GM21737 (cell line): Measurements from ENCODE around the gene USP47.

Experiments
- ATAC-seq: cut with Tn5 transposase; IDR thresholded peaks from one replicate; pipeline ENCODE4 v1.9.1; 2021; ENCODE audit warnings: mild to moderate bottlenecking, moderate library complexity; ENCODE audit not compliant: unreplicated experiment

USP47 gene

GRCh38 chr11:11965656-11966353 lies 124.0 kb downstream of the USP47 start:
- ATAC-seq: no peak

- ATAC-seq: no peak
These were observed 124.6 kb downstream of the USP47 start for GRCh38 chr11:11966354-11966741.

- peak; percentile 80 for ATAC-seq
These were observed 125.3 kb downstream of the USP47 start for GRCh38 chr11:11966826-11967668.

- no peak for ATAC-seq
These were observed 126.1 kb downstream of the USP47 start for GRCh38 chr11:11967669-11968510.

GRCh38 chr11:11968511-11969280 lies 126.9 kb downstream of the USP47 start:
- ATAC-seq: no peak

- ATAC-seq: no peak
These were observed 127.8 kb downstream of the USP47 start for GRCh38 chr11:11969380-11970215.

GRCh38 chr11:11970556-11970955 lies 128.8 kb downstream of the USP47 start:
- ATAC-seq: no peak

GRCh38 chr11:11971906-11972547 lies 130.3 kb downstream of the USP47 start:
- ATAC-seq: no peak

GRCh38 chr11:11972730-11973341 lies 131.1 kb downstream of the USP47 start:
- no peak for ATAC-seq

GRCh38 chr11:11973361-11973800 lies 131.6 kb downstream of the USP47 start:
- no peak for ATAC-seq

- ATAC-seq: no peak
These were observed 132.1 kb downstream of the USP47 start for GRCh38 chr11:11973866-11974265.

GRCh38 chr11:11975201-11976092 lies 133.7 kb downstream of the USP47 start:
- ATAC-seq: no peak

- ATAC-seq: no peak
These were observed 134.8 kb downstream of the USP47 start for GRCh38 chr11:11976481-11977127.

- ATAC-seq: no peak
These were observed 135.6 kb downstream of the USP47 start for GRCh38 chr11:11977206-11977938.

GRCh38 chr11:11978098-11978637 lies 136.4 kb downstream of the USP47 start:
- no peak for ATAC-seq

GRCh38 chr11:11978792-11979487 lies 137.2 kb downstream of the USP47 start:
- ATAC-seq: no peak
